GM18520 (cell line): ENCODE results near the gene WIZ.

Source experiments
- ATAC-seq: cut with Tn5 transposase; IDR thresholded peaks from one replicate; pipeline ENCODE4 v1.9.1; 2021; ENCODE audit not compliant: unreplicated experiment

WIZ gene

DNA sequence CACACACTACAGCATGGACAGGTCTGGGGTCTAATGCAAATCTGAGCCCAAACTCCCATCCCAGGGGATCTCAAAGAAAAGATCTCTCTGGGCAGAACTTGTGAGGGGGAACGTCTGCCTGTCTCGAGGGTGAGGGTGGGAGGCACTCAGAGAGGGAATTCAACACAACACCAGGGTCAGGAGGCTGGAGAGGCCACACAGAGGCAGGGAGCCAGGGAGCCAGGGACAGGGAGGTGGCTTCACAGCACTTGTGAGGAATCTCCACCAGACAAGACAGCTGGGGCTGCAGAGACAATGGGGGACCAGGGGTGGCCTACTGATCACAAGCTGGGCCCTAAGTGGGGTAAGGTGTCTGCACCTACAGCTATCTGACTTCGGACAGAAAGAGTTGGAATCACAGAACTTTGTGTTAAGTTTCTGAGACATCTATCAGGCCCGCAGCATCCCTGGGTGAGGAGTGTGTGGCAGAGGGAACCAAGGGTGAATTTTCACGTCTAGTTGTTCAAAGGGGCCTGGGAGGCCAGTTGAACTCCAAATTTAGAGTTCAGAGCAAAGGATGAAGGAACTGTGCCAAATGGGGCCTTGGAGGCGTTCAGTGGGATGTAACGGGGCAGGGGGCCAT is 18.2 kb downstream of the WIZ start:
- ATAC-seq = no peak

DNA sequence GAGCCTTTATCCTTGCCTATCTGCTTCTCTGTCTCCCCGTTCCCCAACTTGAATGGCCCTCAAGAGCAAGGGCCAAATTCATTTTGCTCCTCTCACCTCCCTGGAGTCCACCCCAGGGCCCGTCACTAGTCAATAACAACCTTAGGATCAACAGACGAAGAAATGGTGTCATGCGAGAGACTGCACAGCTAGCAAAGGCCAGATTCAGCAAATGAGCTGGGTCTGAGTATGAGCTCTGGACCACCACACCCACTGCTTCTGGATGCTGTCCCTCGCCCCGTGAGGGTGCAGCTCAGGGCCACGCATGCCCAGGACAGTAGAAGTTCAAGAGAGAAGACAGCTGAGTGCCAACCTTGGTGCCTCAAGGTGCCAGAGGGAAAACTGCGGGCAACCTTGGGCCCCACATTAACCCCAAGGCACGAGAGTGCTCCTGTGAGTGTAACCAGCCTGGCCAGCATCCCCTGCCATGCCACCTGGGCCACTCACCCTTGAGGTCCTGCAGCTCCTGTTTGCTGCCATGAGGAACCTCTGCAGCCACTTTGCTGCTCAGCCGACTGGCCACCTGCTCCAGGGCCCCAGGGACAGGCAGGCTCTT is 19.1 kb downstream of the WIZ start:
- no peak for ATAC-seq

DNA sequence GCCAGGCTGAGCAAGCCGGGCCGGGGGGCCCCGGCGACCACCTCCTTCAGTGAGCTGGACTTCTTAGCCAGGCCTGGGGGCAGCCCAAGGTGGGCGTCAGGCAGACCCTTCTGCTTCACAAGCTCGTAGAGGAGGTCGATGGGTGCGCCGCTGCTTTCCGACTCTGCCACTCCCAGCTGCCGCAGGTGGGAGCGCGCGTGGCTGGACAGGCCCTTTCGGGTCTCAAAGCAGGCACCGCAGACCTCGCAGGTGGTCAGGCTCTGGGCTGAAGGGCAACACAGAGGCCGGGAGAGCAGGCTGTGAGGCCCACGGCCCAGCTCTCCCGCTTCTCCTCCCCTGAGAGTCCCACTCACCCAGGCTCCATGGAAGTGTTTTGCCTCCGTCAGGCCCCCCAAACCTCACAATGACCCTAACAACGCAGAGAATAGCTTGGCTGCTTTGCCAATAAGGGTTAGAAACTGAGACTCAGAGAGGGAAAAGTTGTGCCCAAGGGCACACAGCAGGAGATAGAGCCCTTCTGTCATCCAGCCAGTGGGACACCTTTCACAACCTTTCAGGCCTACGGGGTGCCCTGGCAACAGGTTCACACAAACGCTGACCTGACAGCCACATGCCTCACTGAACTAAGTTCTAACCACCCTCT is 19.8 kb downstream of the WIZ start:
- ATAC-seq = no peak

DNA sequence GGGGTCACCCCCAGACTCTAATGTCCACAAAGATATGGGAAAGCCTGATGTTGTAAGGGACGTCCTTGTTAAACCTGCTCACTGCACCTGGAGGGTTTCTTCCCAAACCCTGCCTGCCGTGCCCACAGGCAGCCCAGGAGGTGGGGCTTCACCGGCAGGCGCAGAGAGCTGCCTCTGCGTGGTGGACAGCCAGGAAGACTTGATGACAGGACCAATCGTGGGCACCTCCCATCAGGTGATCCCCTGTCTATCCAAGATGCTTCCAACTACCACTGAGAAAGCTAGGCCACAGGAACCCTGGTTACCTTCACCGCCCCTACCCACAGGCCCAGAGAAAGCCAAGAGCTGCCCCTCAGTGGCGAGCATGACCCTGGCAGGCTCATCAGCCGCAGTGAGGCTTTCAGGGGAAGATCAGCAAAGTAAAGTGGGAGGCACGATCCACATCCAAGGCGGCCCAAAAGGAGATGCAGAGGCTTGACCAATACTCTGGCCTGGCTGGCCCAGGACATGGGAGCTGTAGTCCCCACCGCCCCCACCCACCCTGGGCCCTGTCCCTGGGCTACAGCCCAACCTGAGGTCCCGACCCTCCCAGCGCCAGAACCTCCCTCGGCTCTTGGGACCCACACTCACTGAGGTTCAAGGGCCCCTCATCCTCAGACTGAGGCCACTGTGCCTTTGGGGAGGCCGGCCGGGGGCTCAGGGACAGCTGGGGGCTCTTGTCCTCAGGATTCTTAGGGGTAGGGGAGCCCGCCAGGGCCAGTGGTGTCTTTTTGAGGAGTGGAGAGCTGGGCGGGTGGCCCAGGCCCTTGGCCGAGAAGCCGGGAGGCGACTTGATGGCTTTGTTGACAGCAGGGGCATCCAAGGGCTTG is 20.6 kb downstream of the WIZ start:
- ATAC-seq = no peak

DNA sequence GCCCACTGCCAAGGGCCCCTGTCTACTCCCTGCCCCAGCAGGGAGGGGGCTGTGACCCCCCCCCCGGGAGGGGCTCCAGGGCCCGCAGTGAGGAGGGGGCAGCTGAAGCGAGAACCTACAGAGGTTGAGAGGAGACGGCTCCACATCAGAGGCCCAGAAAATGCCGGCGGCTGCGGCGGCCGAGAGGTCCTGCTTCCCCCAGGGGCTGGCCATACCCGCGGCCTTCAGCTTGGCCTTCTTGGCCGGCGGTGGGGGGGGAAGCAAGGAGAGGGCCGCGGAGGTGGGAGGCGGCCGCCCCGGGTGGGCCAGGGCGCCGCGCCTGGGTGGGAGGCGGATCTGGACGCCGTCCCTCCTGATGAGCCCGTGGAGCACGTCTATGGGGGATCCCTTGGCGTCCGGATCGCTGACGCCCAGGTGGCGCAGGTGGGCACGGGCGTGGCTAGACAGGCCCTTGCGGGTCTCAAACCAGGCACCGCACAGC is 21.7 kb downstream of the WIZ start:
- ATAC-seq = no peak

DNA sequence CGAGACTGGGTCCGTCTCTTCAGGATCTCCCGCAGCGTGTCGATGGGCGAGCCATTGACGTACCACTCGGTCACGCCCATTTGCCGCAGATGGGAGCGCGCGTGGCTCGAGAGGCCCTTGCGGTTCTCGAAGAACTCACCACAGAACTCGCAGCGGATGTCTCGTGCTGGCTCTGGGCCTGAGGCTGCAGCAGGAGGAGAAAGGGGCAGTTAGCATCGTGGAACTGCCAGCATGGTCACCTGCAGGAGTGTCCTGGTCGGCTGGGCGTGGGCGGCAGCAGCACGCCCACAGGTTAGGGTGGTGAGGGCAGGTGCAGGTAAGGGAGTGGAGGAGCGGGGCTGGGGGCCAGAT is 22.4 kb downstream of the WIZ start:
- no peak for ATAC-seq

DNA sequence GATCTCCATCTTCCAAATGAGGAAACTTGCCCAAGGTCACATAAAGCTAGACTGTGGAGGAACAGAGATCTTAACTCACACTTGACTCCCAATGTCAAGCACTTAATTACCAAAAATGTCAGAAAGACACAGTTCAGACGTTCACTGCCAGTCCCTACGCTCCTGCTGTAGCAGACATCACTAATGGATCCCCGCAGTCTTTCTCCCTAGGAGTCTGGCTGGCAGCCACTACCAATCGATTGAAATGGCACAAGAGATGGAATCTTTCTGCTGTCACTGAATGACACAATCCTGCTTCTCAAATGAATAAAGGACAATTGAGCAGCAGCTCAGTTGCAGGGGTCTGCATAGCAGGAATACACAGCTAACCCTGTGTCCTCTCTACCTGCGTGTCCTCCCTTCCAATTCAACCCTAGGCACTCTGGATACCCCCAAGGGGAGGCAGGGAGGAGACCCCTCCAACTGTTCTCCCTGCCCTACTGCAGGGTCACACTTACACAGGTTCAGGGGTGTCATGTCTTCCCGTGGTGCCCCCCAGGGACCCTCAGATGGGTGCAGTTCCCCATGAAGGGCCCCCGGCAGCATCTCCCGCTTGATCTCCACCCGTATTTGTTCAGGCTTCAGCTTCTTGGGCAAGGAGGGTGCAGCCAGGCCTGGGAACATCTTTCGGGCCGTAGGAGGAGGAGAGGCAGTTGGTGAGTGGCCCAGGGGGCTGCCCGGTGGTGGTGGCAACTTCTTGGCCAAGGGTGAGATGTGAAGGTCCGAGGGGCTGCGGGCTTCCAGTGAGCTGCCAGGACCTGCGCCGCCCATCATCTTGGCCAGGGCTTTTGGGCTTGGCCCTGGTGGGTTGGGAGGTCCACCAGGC is 23.0 kb downstream of the WIZ start:
- ATAC-seq = no peak

DNA sequence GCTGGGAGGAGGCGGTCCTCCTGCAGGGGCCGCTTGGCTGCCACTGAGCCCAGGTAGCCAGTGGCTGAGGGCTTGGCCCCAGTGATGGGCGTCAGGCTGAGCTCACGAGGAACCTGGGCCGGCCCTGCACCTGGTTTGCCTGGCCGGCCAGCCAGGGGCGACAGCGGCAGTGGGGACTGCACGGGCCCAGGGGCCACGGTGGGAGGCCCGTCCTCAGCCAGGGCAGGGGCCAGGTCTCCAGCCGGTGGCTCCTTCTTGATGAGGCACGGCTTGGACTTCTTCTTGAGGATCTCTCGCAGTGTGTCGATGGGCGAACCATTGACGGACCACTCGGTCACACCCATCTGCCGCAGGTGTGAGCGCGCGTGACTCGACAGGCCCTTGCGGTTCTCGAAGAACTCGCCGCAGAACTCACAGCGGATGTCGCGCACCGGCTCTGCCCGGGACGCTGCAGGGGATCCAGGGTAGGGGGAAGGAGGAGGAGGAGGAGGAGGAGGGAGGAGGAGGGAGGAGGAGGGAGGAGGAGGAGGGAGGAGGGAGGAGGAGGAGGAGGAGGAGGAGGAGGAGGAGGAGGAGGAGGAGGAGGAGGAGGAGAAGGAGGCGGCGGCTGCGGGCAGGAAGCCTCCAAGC is 24.3 kb downstream of the WIZ start:
- no peak for ATAC-seq

DNA sequence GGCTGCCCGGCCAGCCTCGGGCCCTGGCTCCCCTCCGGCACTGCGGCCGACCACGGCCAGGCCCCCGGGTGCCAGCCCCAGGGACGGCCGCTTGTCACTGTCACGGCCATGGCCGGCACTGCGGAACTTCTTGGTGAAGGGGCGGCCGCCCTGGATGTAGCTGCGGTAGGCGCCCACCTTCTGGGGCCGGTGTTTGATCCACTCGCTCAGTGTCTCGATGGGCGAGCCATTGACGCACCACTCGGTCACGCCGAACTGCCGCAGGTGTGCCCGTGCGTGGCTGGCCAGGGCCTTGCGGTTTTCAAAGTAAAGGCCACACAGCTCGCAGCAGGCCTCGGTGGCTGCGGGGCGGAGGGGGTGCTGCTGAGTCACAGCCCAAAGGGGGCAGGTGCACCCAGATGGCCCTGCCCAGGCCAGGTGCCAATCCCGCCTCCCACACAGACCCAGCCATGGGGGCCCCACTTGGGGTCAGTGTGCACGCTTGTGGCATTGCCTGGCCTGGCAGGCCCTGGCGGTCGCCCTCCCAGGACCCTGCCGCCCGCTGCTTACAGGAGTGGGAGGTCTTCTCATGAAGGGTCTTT is 25.0 kb downstream of the WIZ start:
- ATAC-seq = no peak

DNA sequence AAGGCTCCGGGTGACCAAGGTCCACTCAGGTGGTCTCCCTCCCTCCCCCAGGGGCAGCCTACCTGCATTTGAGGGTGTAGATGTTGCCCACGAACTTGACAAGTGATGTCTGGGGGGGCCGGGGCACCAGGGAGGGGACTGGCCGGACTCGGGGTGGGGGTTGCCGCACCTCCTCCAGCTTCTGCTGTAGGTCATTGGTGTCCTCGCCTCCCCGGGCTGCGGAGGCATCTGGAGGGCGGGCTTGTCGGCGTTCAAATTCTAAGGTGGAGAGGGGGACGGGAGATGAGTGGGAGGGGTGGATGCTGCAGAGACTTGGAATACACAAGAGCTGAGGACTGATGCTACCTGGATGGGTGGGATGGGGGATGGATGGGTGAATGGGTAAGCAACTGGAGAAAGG is 25.6 kb downstream of the WIZ start:
- no peak for ATAC-seq

DNA sequence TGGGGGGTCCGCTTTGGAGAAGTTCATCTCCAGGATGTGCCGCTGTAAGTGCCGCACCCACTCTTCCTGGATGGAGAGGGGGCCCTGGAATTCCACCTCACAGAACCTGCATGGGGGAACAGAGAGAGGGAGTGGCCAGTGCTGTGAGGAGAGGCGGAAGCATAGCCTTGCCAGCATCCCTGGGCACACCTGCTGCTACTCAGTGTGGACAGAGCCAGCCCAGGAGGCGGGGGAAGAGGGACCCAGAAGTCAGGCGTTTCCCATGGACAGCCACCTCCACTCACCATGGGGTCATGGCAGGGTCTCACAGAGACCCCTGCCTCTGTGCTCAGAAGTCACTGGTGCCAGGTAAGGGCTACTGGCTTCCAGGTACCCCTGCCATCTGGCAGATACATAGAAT is 26.6 kb downstream of the WIZ start:
- ATAC-seq = no peak

DNA sequence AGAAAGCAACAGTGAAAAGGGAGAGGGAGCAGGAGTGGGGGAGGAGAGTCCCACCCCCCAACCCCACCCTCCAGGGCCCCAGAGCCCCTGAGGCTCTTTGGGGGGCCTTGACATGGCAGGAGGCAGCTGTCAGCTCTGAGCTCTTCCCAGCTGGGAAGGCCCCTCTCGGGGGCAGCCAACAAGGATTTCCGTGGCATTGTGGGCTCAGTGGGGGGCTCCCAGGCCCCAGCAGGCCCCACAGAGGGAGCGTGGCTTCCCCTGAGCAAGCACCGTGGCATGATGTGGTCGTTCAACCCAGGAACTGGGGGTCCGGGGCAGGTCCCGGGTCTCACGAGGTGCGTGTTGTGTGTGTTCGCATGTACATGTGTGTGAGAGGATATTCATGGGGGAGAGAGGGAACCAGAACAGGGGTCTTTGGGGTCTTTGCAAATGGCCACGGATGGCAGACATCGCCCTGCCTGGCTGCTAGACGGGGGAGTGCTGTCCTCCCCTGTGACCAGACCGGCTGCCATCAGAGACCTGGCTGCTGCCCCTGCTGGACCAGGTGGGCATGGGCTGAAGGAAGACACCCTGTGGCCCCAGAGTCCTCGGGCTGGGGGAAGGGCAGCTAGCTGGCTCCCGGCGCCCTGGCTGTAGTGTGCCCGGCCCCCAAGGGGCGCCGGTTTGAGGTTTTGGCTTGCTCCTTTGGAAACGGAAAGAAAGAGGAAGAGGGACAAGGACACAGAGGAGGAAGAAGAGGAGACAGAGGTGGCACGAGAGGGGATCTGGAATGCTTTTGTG is 27.3 kb downstream of the WIZ start:
- ATAC-seq = no peak

DNA sequence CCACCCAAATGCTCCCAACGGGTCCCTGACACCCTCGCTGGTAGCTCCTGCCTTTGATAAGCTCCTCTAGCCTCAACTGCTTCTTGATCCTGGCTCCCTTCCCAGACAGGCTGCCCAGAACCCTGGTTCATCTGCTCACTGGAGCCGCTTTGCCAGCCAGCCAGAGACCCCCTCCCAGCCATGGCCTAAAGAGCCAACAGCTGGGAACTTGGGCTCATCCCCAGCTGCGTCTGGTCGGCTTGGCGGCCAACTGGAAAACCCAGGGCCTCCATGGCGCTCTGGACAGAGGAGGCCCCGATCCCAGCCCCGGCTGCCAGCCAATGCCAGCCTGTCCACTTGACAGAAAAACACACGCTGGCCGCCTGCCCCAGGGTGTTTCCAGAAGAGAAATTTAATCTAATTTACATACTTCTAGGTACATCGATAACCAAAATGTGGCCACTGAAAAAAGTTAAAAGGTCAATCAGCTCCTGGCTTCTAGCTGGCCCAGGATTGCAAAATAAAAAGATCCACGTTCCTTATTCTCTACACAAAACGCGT is 28.0 kb downstream of the WIZ start:
- no peak for ATAC-seq

DNA sequence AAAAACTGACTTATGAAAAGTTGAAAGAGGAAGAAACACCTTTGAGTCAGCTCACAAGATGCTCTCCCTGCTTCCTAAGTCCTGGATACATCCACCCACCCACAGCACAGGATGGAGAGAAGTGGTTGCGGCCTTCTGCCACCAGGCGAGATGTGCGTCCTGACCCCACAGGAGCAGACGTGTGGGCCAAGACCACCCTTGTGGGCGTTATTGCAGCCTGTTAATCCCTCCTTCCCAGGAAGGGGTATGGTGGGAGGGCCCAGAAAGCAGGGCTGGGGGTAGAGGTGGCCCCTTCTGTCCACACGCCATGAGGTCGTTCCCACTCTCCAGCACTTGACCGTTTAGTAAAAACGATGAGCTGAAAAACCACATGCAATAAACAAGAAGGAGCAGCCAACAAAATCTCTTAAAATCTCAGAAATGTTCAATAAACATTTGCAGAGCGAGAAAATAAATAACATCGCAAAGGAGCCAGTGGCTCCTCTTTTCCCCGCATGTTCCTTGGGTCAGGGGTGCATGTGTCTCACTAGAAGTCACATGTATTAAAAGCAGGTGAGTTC is 28.5 kb downstream of the WIZ start:
- ATAC-seq = no peak

DNA sequence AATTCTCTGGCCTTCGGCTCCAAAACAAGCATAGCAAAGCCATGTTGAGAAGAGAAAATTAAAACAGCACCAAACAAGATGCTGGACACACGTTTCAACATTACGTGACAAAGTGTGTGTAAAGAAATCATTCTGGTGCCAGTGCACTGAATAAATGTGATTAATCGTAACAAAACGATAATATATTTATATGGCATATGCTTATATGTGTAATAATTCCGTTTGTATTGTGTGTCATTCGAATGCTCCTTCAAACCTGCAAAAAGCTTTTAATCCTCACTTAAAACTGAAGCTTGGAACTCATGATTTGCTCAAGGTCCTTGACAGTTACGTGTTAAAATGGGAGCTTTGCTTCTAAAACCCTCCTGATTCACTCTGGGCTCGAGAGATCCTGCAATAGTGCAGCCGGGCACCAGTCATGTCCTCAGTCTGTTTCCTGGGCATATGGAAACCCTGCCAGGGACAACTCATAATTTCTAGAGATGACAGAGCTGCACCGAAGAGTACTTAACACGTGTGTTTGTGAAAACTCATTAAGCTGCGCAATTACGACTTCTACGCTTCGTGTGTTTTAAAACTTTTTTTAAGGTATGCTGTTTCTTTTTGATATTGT is 30.2 kb downstream of the WIZ start:
- ATAC-seq = no peak

DNA sequence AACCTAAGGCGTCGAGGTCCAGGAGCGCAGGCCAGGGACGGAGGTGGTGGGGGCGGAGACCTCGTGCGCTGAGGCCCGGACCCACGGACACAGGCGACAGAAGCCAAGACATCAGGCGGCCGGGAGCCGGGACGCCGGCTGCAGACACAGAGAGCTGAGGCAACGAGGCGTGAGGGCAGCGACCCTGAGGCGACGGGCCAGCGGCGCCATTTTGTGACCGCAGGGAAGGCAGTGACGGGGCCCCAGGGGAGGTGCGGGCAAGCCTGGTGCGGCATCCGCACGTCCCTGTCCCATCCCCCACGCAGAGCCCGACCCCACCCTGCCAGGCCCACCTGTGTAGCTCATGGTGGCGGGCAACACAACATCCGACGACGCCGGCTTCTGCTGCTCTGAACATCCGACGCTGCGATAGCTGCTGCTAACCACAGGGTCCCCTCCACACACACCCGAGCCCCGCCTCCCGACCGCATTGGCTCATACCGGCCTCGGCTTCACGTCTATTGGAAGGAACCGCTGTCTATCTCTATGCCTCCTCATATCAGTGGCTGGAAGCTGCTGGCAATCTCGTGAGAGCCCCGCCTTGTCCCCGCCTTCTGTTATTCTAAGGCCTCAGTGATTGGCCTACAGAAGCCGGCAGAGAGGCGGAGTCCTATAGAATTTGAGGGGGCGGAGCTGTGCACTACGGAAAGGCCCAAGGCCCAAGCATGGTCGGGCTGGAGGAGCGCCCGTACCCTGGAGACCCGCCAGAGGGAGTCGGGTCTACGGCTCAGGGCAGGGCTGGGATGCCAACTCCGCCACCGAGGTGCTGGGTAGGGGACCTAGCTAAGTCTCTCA is 31.0 kb downstream of the WIZ start, which contains the start of gene AKAP8L:
Gene AKAP8L (minus strand): TSS at position 410 of the 834 bp plus-strand sequence. CDS start 65 bp downstream, at position 345.
- ATAC-seq = peak; percentile 93

DNA sequence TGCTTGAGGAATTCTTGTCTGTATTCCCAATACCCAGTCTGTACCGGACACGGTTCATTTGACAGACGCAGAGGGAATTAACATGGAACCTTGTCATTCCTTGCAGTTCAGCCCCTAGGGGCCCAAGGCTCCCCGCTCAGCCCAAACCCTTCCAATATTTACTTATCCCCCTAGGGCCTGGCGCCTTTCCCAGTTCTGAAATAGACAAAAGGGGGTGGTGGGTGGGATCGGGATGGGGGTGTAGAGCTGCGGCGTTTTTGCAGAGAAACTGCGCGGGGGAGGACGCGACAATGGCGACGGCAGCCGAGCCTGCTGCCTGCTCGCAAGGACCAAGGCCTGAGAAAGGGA is 31.6 kb downstream of the WIZ start:
- ATAC-seq = no peak
